HG03095 (cell line): ENCODE measurements around the gene DCTN1.
A peak's percentile ranks its signal among the peaks of the same experiment; 100 is the strongest.

Experiments
- ATAC-seq: cut with Tn5 transposase; IDR thresholded peaks from one replicate; pipeline ENCODE4 v1.9.1; 2021; ENCODE audit warnings: moderate library complexity; ENCODE audit not compliant: unreplicated experiment

DCTN1 gene

GRCh38 chr2:74414441-74414840 lies 34.3 kb upstream of the DCTN1 start:
- no peak for ATAC-seq

DNA sequence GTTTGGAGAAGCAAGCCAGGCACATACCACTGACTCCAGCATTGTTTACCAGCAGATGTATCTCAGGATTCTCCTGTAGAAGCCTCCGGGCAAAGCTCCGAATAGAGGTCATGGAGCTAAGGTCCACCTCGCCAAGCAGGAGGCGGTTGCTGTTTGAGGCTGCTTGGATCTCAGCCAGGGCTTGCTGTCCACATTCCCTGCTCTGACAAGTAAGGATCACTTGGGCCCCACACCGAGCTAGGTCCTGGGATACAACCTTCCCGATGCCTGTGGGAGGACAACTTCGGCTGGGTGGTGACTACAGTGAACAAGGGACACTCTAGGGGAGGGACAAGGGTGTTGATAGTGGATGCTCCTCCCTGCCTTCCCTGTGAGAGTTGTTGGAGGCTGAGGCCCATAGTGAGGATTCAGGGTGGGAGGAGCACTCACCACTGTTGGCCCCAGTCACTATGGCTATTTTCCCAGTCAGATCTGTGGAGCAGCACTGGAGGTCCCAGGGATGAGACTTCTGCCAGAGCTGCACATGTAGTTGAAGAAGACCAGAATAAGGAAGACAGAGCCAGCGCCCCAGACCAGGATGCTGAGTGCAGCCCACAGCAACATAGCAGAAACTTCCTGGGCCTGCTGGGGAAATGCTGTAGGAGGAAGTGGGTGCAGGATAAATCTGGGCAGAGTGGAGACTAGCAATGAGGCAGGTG lies 33.0 kb upstream of the DCTN1 start:
- ATAC-seq: no peak

- no peak for ATAC-seq
These were observed 27.6 kb upstream of the DCTN1 start for GRCh38 chr2:74407682-74408081.

DNA sequence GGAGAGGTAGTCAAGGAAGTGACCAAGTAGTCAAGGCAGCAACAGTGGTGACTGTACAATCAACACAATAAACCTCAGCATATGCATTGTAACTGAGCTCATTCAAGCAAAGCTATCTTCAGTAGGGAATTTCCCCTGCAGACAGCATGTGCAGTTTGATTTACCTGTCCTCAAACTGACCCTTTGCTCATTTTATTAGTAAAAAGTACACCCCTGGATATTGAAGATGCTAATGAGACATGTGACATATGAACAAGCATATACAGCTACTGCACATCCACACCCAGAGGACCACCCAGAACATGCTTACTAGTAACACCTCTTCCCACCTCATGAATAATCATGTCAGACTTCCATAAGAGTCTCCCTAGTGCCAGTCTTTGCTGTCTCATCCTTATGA lies 25.9 kb upstream of the DCTN1 start:
- ATAC-seq: no peak

GRCh38 chr2:74401891-74402290 lies 21.8 kb upstream of the DCTN1 start:
- ATAC-seq: no peak

DNA sequence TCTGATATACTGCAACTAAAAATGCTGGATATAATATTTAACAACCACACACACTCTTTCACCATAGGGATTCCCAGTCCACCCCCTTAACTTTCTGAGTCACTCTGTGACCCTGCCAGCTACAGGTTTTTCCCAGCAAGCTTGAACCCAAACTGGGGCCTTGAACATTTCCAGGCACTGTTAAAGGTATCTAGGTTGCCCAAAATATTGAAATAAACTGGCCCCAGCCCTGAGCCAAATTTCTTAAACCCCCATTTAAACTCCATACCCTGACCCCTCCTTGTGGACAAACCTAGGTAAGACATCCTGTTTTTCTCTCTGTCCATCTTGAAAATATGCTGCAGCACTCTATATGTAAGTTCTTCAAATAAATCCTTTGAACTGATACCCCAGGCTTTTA lies 19.7 kb upstream of the DCTN1 start:
- ATAC-seq: no peak

DNA sequence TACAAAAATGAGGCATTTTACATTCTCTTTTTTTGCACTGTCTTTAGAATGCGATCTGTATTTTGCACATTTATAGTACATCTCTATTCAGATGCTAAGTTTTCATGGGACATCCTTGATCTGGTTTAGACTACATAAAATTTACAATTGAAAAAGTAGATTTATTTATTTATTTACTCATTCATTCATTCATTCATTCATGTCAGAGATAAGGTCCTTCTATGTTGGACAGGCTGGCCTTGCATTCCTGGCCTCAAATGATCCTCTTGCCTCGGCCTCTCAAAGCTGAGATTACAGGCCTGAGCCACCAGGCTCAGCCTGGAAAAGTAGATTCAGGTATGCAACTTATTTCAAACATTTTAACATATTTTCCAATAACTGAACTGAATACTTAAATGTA lies 16.0 kb upstream of the DCTN1 start:
- ATAC-seq: no peak

GRCh38 chr2:74393525-74393924 lies 13.4 kb upstream of the DCTN1 start:
- no peak for ATAC-seq

- no peak for ATAC-seq
These were observed 12.3 kb upstream of the DCTN1 start for GRCh38 chr2:74392449-74392743.

DNA sequence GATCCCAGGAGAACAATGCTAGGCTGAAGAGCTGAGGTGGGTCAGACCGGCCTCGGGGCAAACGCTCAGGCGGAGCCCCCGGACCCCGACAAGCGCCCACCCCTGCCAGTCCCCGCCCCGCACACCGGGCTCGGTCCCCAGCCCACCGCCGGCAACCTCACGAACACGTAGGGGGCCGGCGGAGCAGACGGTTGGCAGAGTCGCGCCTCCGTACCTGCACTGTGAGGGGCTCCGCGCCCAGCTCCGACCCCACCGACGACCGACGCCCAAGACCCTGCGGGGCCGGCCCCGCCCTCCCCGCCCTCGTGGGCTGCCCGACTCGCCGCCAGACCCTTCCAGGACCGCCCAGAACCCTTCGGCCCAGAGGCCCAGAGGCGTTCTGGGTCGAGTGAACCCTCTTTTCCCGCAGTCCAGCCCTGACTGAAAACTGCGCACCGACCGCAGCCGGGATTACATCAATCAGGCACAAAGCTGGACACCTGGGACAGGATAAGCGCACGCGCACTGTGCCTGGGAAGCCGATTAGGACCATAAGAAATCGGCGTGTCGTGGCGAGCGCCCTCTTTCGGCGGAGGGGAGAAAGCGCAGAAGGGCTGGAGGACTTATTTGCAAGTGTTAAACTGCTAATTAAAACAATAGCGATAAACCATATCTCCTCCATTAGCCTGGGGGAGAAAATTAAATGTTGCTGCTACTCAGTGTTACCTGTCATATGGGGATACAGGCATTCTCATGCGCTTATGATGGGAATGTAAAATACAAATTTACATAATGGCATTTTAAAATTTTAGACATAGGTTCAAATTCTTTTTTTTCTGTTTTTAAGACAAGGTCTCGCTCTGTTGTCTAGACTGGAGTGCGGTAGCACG lies 11.7 kb upstream of the DCTN1 start:
- peak; percentile 56 for ATAC-seq

DNA sequence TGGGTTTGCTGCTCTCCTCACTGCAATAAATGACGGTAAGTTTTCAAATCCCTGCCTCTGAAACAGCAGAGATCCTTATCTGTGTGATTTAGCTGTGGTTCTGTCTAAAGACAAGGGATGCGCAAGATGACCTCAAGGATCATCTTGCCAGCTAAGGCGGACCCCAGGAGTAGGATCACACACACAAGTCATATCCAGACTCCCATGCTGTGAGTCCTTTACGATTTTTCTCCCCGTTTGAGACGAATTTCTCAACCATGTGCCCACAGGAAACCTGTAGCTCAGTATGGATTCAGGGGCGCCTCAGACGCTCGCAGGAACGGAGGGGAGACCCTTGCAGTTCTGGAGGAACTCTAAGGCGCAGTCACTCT lies 11.1 kb upstream of the DCTN1 start:
- peak; percentile 25 for ATAC-seq

DNA sequence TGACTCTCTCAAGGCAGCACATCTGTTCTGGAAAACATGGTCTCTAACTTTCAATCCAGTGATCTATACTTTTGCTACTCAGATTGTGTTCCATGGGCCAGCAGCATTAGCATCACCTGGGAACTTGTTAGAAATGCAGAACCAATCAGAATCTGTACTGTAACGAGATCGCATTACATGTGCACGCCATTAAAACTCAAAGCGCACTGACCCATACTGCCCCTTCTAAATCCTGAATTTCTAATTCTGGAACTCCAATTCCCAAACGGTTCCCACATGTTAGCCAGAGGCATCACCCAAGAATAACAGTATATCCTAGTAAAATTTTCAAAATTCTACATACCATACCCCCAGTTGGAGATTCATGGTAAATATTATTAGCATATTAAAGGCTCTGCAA lies 10.5 kb upstream of the DCTN1 start:
- ATAC-seq: no peak

DNA sequence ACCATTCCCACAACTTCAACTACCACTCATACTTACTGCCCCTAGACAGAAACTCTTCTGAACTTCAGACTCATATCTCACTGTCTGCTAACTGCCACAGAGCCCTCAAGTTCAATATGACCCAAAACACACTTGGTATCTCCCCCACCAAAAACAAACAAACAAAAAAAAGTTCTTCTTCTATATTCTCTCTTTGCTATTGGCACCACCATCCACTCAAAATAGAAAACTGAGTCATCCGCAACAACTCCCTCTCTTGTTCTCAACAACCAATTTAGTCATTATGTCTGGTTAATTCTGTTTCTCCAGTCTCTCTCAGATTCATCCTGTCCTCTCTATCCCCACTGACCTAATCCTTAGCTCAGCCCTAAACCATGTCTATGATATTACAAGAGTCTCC lies 7.2 kb upstream of the DCTN1 start:
- no peak for ATAC-seq

GRCh38 chr2:74385396-74385795 lies 5.3 kb upstream of the DCTN1 start:
- no peak for ATAC-seq

DNA sequence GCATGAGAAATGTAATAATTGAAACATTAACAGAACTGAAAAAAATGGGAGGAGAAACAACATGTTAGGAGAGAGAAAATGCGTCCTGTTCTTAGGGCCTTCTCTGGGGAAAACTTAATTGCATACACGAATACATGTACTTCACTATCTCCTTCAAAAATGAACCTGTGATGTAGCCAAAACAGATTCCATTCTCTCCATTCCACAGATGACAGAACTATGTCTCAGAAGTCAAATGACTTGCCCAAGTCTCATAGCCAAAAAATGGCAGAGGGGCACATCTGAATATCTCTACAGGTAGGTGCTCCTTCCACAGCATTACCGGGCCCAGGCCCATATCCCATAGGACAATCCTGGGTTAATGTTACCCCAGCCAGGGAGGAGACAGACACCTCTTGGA lies 3.9 kb upstream of the DCTN1 start:
- no peak for ATAC-seq

- ATAC-seq: no peak
These were observed 3.1 kb upstream of the DCTN1 start for GRCh38 chr2:74383254-74383653.

- ATAC-seq: no peak
These were observed 1.6 kb upstream of the DCTN1 start for GRCh38 chr2:74381751-74382150.

- no peak for ATAC-seq
These were observed 2.1 kb downstream of the DCTN1 start for GRCh38 chr2:74378007-74378406.

DNA sequence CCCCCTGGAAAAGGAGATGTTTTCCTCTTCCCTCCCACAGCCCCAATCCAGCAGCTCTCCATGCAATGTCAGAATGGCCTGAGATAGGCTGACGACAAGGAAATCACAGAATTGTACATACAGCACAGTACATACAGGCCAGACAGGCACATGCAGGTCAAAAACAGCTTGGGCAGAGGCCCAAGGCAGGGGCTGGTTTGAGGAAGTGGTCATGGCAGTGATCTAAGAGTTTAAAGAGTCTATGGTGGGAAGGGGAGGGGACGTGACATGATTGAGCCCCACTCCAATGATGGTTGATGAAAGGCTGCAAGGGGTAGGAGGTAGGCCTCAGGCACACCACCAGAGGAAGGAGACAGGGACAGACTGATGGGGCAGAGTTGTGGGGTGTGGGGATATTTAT lies 4.3 kb downstream of the DCTN1 start:
- no peak for ATAC-seq

DNA sequence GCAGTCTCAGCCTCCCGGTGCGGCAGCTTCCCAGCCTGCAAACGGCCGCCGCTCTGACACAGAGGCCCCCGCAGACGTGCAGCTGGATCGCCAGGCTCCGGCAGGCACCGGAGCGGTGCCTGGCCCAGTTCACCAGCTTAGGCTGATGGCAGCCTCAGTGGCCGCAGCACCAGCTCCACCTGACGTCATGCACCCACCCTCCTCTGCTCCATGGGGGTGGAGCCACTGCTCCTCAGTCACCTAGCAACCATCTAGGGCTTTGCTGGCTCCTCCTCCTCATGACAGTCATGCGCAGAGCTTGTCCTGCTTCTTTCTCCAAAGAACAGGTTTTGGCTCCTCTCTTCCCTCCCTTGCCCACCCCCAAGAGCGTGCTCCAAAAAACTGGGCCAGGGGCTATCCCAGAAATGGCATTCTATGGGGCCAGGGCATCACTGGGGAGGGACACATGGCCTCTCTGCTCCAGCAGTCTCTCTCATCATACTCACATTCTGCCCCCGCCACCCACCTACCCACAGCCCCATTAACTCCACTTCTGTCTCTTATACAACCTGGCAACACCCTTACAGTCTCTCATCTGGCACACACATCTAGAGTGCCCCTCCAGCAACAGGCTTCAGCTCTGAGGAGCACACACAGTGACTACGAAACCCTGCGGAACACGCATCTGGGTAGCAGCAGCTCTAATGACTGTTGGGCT lies 5.5 kb downstream of the DCTN1 start:
- ATAC-seq: no peak

DNA sequence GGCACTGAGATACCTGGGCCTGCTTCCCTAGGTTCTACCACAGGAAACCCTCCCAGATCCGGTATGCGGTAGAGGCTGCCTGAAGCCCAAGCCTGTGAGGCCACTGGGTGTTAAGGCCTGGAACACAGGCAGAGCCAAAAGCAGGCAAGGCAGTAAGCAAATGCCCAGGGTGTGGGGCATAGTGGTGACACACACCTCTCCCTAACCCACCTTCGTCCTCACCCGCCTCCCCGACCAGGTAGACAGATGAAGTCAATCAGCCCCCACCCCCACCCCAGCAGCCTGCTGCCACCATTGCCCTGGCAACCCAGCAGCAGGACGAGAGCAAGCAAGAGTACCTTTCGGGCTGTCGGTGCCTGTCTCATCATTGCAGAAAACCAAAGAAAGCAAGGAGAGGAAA lies 6.1 kb downstream of the DCTN1 start:
- ATAC-seq: no peak

GRCh38 chr2:74373221-74373676 lies 6.9 kb downstream of the DCTN1 start:
- no peak for ATAC-seq
